K562 (cell line): ENCODE data around the gene THAP5. TPM values are rescaled to one million over a fixed set of nuclear protein-coding genes. Genes with fewer than 3 reads are reported as not detected.

Experiments used
- ATAC-seq: fragments of 200-7000 bp; cut with Tn5 transposase; 3 replicates; pipeline ENCODE4 v1.9.1; 2020; ENCODE audit warnings: moderate library complexity
- BruUV-seq: library from RNA; stranded (reverse); fragments of 400-500 nt; replicated peaks from 2 replicates; lab custom pipeline; 2021; lab: Mats Ljungman, UMichigan
- CTCF ChIA-PET: fragments of 300-600 bp; formaldehyde crosslinking; extraction: SDS; loops from one replicate; lab custom pipeline; 2021; ENCODE audit warnings: low intra/inter-chr PET ratio; lab: Yijun Ruan, JAX
- POLR2A ChIA-PET: fragments of 300-600, 350-650 bp; sonication (Branson Sonifier 250); formaldehyde crosslinking; extraction: SDS; loops from one replicate; lab custom pipeline; 2021; ENCODE audit warnings: antibody characterized with exemption, inconsistent platforms; lab: Yijun Ruan, JAX
- DNase-seq, 4 experiments: peaks; one replicate each; pipeline versions ENCODE4 v3.0.0 to v3.0.0-alpha.2; 2011 to 2018; ENCODE audit warnings: low spot score in 3 of 4, mixed read lengths in 3 of 4; ENCODE audit errors: extremely low read depth in 1 of 4
- FAIRE-seq: peaks from 2 replicates; lab custom pipeline; 2011; peaks lifted over from hg19 to GRCh38; lab: Jason Lieb, UNC
- H2AFZ ChIP-seq: 2 replicates; pipeline ENCODE4 v1.6.0; 2011; ENCODE audit warnings: low read depth, low read length, control low read depth, inconsistent platforms
- H3K27ac ChIP-seq: fragments of 200-600 bp; 3 replicates; pipeline ENCODE4 v1.8.0; 2011; ENCODE audit warnings: low read depth, mild to moderate bottlenecking, control low read depth, inconsistent platforms, low read length, moderate library complexity, mixed read lengths; ENCODE audit errors: extremely low read depth
- H3K27me3 ChIP-seq, 2 experiments: fragments of 300-600 bp in 1 of 2; 2 replicates in 1 of 2; 3 replicates in 1 of 2; pipeline versions ENCODE4 v1.6.0 to v1.8.0; 2011; ENCODE audit warnings: inconsistent platforms in 2 of 2, low read length in 2 of 2, mild to moderate bottlenecking in 1 of 2, mixed read lengths in 1 of 2, moderate library complexity in 1 of 2; ENCODE audit not compliant: control insufficient read depth in 2 of 2, insufficient read depth in 2 of 2
- H3K36me3 ChIP-seq: fragments of 300-600 bp; 3 replicates; pipeline ENCODE4 v1.8.0; 2011; ENCODE audit warnings: mild to moderate bottlenecking, low read length, inconsistent platforms; ENCODE audit not compliant: control insufficient read depth, insufficient read depth
- H3K4me1 ChIP-seq, 2 experiments: fragments of 200-600 bp in 1 of 2; replicated peaks in 1 of 2; 2 replicates in 1 of 2; 3 replicates in 1 of 2; pipeline versions ENCODE4 v1.5.1 to v1.8.0; 2011; ENCODE audit warnings: inconsistent platforms in 2 of 2, low read length in 2 of 2, mild to moderate bottlenecking in 1 of 2, mixed read lengths in 1 of 2, moderate library complexity in 1 of 2; ENCODE audit not compliant: control insufficient read depth in 2 of 2, insufficient read depth in 2 of 2
- H3K4me2 ChIP-seq: 2 replicates; pipeline ENCODE4 v1.6.1; 2011; ENCODE audit warnings: low read length, control low read depth, inconsistent platforms, mixed read lengths; ENCODE audit not compliant: insufficient read depth
- H3K4me3 ChIP-seq: fragments of 200-600 bp; sonication (generic), shearing (Covaris generic); 2 replicates; pipeline ENCODE4 v1.5.1; 2016; ENCODE audit warnings: control low read depth, inconsistent platforms
- H3K79me2 ChIP-seq: fragments of 200-600 bp; 3 replicates; pipeline ENCODE4 v1.8.0; 2011; ENCODE audit warnings: low read length, inconsistent platforms; ENCODE audit not compliant: control insufficient read depth, insufficient read depth
- H3K9ac ChIP-seq, 2 experiments: 2 replicates each; pipeline versions ENCODE4 v1.6.0 to v1.6.1; 2011; ENCODE audit warnings: low read depth in 2 of 2, low read length in 2 of 2, control low read depth in 1 of 2, inconsistent platforms in 1 of 2, mild to moderate bottlenecking in 1 of 2, mixed read lengths in 1 of 2; ENCODE audit not compliant: insufficient read depth in 1 of 2
- H3K9me1 ChIP-seq: one replicate; pipeline ENCODE4 v1.6.0; 2011; ENCODE audit warnings: inconsistent platforms, mild to moderate bottlenecking, low read length, moderate library complexity; ENCODE audit not compliant: control insufficient read depth, insufficient read depth
- H3K9me3 ChIP-seq: replicated peaks from 2 replicates; pipeline ENCODE4 v1.5.1; 2011; ENCODE audit warnings: low read depth, low read length, inconsistent platforms; ENCODE audit not compliant: control insufficient read depth, insufficient read depth
- H4K20me1 ChIP-seq: replicated peaks from 2 replicates; pipeline ENCODE4 v1.6.1; 2011; ENCODE audit warnings: low read length, inconsistent platforms, mixed read lengths; ENCODE audit not compliant: control insufficient read depth, insufficient read depth
- PCBP1 ChIP-seq: fragments of 200-400 bp; formaldehyde crosslinking; IDR thresholded peaks from 2 replicates; pipeline ENCODE4 v1.6.1; 2018; ENCODE audit warnings: mild to moderate bottlenecking, low read depth, low read length; ENCODE audit not compliant: poor library complexity, severe bottlenecking
- RBM34 ChIP-seq: fragments of 200-400 bp; formaldehyde crosslinking; IDR thresholded peaks from 2 replicates; pipeline ENCODE4 v1.6.1; 2018; ENCODE audit warnings: low read length, borderline replicate concordance; ENCODE audit not compliant: insufficient read depth
- SMARCA5 ChIP-seq: fragments of 450-650 bp; IDR thresholded peaks from 2 replicates; pipeline ENCODE4 v1.6.1; 2016
- TGIF2 ChIP-seq: sonication (generic); formaldehyde crosslinking; IDR thresholded peaks from 2 replicates; pipeline ENCODE4 v1.8.1; 2022; ENCODE audit warnings: mild to moderate bottlenecking, missing genetic modification reagents, moderate library complexity
- YBX1 ChIP-seq: fragments of 450-650 bp; IDR thresholded peaks from 2 replicates; pipeline ENCODE4 v1.7.1; 2016; ENCODE audit warnings: mild to moderate bottlenecking
- ZC3H8 ChIP-seq: fragments of 450-650 bp; IDR thresholded peaks from 2 replicates; pipeline ENCODE4 v1.6.1; 2017
- ZNF764 ChIP-seq: fragments of 250-450 bp; sonication (Bioruptor Pico); IDR thresholded peaks from 2 replicates; pipeline ENCODE4 v1.4.0; 2020; ENCODE audit warnings: low read depth, mild to moderate bottlenecking, moderate library complexity
- in situ Hi-C: fragments of 300-500 bp; cut with MboI; formaldehyde crosslinking; loops from 4 replicates; pipeline ENCODE4 v1.15.0; 2018; ENCODE audit warnings: inconsistent platforms, mixed read lengths
- intact Hi-C: fragments of 100-400 bp; cut with micrococcal nuclease; formaldehyde crosslinking; loops from 2 replicates; pipeline ENCODE4 v1.14.2; 2022
- polyA plus RNA-seq, 8 experiments: library from polyadenylated mRNA; depleted of rRNA in 4 of 8; stranded (reverse) in 5 of 8; unstranded in 3 of 8; fragments of >200 nt; fragmentation: Nextera tagmentation in 2 of 8; fragmentation: Illumina TruSeq in 1 of 8; extraction: Ambion mirVana in 2 of 8; extraction: Trizol in 1 of 8; gene quantifications; 2 replicates each; pipeline versions ENCODE4 v1.2.1 to v1.2.3, GENCODE V29; 2011 to 2014; ENCODE audit warnings: inconsistent platforms in 1 of 8, missing spikeins in 1 of 8
- total RNA-seq, 7 experiments: library from RNA; depleted of rRNA in 6 of 7; stranded (reverse); fragments of >200 nt in 6 of 7; fragmentation: Illumina TruSeq in 2 of 7; extraction: Trizol in 2 of 7; gene quantifications; 2 replicates each; pipeline versions ENCODE4 v1.2.1 to v1.2.3, GENCODE V29; 2011 to 2021; ENCODE audit warnings: low replicate concordance in 1 of 7
- TF ChIP-seq, protein P1 (sequence below): fragments of 200-600 bp; sonication (generic); IDR thresholded peaks from one replicate; pipeline ENCODE4 v1.6.1; 2012; ENCODE audit warnings: mild to moderate bottlenecking, low read depth, low read length, inconsistent platforms
- TF ChIP-seq, protein P2 (sequence below): sonication (generic); formaldehyde crosslinking; IDR thresholded peaks from 2 replicates; pipeline ENCODE4 v1.8.0; 2023; ENCODE audit warnings: mild to moderate bottlenecking, missing genetic modification reagents

THAP5 gene
- total and polyA plus RNA-seq, 9 of the 15 experiments (the other 6 are each of a cell fraction or from before 2014, with no cell fraction given): 16.5 to 58.1 (median 28.2) TPM

DNA sequence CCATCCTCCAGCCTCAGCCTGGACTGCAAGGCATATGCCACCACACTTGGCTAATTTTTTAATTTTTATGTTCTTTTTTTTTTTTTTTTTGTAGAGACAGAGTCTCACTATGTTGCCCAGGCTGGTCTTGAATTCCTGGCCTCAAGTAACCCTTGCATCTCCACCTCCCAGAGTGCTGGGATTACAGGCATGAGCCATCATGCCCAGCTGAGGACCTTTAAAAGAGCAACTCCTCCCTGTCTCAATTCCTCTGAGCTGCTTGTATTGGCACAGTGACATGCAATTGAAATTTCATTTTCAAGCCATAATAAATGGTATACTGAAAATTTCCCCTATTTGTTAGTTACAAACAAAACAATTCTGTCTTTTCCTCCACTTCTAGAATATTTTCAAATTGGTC is 19.7 kb upstream of the THAP5 start:
- CTCF ChIA-PET: no interaction called here
- no TSS peak for BruUV-seq
- no peak for TF ChIP-seq TGIF2 (CRISPR knock-in tag)
- no peak for TF ChIP-seq RBM34
- TF ChIP-seq ZC3H8: no peak
- no peak for TF ChIP-seq YBX1
- TF ChIP-seq PCBP1: no peak
- TF ChIP-seq SMARCA5: no peak
- TF ChIP-seq, protein P1, sequence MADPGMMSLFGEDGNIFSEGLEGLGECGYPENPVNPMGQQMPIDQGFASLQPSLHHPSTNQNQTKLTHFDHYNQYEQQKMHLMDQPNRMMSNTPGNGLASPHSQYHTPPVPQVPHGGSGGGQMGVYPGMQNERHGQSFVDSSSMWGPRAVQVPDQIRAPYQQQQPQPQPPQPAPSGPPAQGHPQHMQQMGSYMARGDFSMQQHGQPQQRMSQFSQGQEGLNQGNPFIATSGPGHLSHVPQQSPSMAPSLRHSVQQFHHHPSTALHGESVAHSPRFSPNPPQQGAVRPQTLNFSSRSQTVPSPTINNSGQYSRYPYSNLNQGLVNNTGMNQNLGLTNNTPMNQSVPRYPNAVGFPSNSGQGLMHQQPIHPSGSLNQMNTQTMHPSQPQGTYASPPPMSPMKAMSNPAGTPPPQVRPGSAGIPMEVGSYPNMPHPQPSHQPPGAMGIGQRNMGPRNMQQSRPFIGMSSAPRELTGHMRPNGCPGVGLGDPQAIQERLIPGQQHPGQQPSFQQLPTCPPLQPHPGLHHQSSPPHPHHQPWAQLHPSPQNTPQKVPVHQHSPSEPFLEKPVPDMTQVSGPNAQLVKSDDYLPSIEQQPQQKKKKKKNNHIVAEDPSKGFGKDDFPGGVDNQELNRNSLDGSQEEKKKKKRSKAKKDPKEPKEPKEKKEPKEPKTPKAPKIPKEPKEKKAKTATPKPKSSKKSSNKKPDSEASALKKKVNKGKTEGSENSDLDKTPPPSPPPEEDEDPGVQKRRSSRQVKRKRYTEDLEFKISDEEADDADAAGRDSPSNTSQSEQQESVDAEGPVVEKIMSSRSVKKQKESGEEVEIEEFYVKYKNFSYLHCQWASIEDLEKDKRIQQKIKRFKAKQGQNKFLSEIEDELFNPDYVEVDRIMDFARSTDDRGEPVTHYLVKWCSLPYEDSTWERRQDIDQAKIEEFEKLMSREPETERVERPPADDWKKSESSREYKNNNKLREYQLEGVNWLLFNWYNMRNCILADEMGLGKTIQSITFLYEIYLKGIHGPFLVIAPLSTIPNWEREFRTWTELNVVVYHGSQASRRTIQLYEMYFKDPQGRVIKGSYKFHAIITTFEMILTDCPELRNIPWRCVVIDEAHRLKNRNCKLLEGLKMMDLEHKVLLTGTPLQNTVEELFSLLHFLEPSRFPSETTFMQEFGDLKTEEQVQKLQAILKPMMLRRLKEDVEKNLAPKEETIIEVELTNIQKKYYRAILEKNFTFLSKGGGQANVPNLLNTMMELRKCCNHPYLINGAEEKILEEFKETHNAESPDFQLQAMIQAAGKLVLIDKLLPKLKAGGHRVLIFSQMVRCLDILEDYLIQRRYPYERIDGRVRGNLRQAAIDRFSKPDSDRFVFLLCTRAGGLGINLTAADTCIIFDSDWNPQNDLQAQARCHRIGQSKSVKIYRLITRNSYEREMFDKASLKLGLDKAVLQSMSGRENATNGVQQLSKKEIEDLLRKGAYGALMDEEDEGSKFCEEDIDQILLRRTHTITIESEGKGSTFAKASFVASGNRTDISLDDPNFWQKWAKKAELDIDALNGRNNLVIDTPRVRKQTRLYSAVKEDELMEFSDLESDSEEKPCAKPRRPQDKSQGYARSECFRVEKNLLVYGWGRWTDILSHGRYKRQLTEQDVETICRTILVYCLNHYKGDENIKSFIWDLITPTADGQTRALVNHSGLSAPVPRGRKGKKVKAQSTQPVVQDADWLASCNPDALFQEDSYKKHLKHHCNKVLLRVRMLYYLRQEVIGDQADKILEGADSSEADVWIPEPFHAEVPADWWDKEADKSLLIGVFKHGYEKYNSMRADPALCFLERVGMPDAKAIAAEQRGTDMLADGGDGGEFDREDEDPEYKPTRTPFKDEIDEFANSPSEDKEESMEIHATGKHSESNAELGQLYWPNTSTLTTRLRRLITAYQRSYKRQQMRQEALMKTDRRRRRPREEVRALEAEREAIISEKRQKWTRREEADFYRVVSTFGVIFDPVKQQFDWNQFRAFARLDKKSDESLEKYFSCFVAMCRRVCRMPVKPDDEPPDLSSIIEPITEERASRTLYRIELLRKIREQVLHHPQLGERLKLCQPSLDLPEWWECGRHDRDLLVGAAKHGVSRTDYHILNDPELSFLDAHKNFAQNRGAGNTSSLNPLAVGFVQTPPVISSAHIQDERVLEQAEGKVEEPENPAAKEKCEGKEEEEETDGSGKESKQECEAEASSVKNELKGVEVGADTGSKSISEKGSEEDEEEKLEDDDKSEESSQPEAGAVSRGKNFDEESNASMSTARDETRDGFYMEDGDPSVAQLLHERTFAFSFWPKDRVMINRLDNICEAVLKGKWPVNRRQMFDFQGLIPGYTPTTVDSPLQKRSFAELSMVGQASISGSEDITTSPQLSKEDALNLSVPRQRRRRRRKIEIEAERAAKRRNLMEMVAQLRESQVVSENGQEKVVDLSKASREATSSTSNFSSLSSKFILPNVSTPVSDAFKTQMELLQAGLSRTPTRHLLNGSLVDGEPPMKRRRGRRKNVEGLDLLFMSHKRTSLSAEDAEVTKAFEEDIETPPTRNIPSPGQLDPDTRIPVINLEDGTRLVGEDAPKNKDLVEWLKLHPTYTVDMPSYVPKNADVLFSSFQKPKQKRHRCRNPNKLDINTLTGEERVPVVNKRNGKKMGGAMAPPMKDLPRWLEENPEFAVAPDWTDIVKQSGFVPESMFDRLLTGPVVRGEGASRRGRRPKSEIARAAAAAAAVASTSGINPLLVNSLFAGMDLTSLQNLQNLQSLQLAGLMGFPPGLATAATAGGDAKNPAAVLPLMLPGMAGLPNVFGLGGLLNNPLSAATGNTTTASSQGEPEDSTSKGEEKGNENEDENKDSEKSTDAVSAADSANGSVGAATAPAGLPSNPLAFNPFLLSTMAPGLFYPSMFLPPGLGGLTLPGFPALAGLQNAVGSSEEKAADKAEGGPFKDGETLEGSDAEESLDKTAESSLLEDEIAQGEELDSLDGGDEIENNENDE: no peak
- TF ChIP-seq, protein P2, sequence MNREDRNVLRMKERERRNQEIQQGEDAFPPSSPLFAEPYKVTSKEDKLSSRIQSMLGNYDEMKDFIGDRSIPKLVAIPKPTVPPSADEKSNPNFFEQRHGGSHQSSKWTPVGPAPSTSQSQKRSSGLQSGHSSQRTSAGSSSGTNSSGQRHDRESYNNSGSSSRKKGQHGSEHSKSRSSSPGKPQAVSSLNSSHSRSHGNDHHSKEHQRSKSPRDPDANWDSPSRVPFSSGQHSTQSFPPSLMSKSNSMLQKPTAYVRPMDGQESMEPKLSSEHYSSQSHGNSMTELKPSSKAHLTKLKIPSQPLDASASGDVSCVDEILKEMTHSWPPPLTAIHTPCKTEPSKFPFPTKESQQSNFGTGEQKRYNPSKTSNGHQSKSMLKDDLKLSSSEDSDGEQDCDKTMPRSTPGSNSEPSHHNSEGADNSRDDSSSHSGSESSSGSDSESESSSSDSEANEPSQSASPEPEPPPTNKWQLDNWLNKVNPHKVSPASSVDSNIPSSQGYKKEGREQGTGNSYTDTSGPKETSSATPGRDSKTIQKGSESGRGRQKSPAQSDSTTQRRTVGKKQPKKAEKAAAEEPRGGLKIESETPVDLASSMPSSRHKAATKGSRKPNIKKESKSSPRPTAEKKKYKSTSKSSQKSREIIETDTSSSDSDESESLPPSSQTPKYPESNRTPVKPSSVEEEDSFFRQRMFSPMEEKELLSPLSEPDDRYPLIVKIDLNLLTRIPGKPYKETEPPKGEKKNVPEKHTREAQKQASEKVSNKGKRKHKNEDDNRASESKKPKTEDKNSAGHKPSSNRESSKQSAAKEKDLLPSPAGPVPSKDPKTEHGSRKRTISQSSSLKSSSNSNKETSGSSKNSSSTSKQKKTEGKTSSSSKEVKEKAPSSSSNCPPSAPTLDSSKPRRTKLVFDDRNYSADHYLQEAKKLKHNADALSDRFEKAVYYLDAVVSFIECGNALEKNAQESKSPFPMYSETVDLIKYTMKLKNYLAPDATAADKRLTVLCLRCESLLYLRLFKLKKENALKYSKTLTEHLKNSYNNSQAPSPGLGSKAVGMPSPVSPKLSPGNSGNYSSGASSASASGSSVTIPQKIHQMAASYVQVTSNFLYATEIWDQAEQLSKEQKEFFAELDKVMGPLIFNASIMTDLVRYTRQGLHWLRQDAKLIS (CRISPR knock-in tag): no peak
- no peak for TF ChIP-seq ZNF764 (CRISPR knock-in tag)

More for the DNA sequence above, 19.7 kb upstream of the THAP5 start:
- no peak overlapping the region for H3K4me2 ChIP-seq
- no peak overlapping the region for H2AFZ ChIP-seq
- no peaks in the 10 kb centered on the region for H3K36me3 ChIP-seq
- intact Hi-C loops: no loop called here
- H3K27ac ChIP-seq: no peak overlapping the region
- no peak for FAIRE-seq
- no peak for ATAC-seq
- H3K79me2 ChIP-seq: no peaks in the 10 kb centered on the region
- peaks cover 11 to 12% of the 10 kb centered on the region in 2 experiments; a peak in 3 of 5 replicates for H3K27me3 ChIP-seq
- no peaks in the 10 kb centered on the region for H4K20me1 ChIP-seq
- H3K9ac ChIP-seq: no peak overlapping the region
- H3K4me1 ChIP-seq: peaks cover 5 to 16% of the 10 kb centered on the region in 2 experiments
- in situ Hi-C loops: no loop called here
- no peak for DNase-seq
- no peak overlapping the region for H3K4me3 ChIP-seq
- POLR2A ChIA-PET: interaction anchor here (0.7 kb wide), 1 partner anchor 19 kb away, joined by 5 read pairs; the partner anchor contains the start of gene DNAJB9
- no peaks in the 10 kb centered on the region for H3K9me1 ChIP-seq
- H3K9me3 ChIP-seq: no peaks in the 10 kb centered on the region
